A549 treated with CORT108297 at 1 μM for 4 hours (cell line): ENCODE data around the gene SLC35A3. TPM values are rescaled to one million over a fixed set of nuclear protein-coding genes. Genes with fewer than 3 reads are reported as not detected.

Experiments used
- total RNA-seq: library from RNA; stranded (reverse); fragments of 200-300 nt; extraction: Qiagen RNA extraction; gene quantifications from 5 replicates; pipeline ENCODE4 v1.2.3, GENCODE V29; 2022

The SLC35A3 gene
- 8.2 to 11.0 TPM (median 9.3 TPM) in 5 replicates for total RNA-seq

GRCh38 chr1:99969729-99970621, at the start of gene SLC35A3:
Gene SLC35A3, plus strand, starts transcription at chr1:99969996. Its CDS starts 23,559 bp downstream, at chr1:99993555.

Other genes with a start within 250 kb of the SLC35A3 start
- gene FRRS1, start 203.4 kb upstream of the SLC35A3 start, total RNA-seq, result 1.8 to 2.2 TPM (median 1.8 TPM) in 5 replicates
- 2.6 to 3.9 TPM (median 3.4 TPM) in 5 replicates for gene AGL, start 119.6 kb upstream of the SLC35A3 start, total RNA-seq
- gene SASS6, start 162.9 kb downstream of the SLC35A3 start, total RNA-seq, result 3.5 to 4.9 TPM (median 4.5 TPM) in 5 replicates
- 5.9 to 8.7 TPM (median 6.9 TPM) in 5 replicates for gene TRMT13, start 163.2 kb downstream of the SLC35A3 start, total RNA-seq
- 0.07 to 0.15 TPM (median 0.11 TPM) in 4 of 5 replicates, not detected in the other for gene LRRC39, start 208.3 kb downstream of the SLC35A3 start, total RNA-seq